WTC11 (cell line): ENCODE measurements around the gene SUPT20H. TPM values are rescaled to one million over a fixed set of nuclear protein-coding genes. Genes with fewer than 3 reads are reported as not detected.

Experiments
- ATF6 ChIP-seq: sonication (generic); formaldehyde crosslinking; IDR thresholded peaks from 2 replicates; pipeline ENCODE4 v1.8.1; 2023; ENCODE audit warnings: mild to moderate bottlenecking, missing genetic modification reagents
- GRHL2 ChIP-seq: fragments of 250-450 bp; sonication (Bioruptor Pico); IDR thresholded peaks from 2 replicates; pipeline ENCODE4 v1.8.0; 2022; ENCODE audit warnings: mild to moderate bottlenecking, moderate library complexity; ENCODE audit not compliant: insufficient replicate concordance, severe bottlenecking
- USF2 ChIP-seq: sonication (generic); formaldehyde crosslinking; IDR thresholded peaks from 2 replicates; pipeline ENCODE4 v1.8.1; 2023; ENCODE audit warnings: mild to moderate bottlenecking, missing genetic modification reagents, moderate library complexity
- total RNA-seq: library from RNA; stranded (reverse); gene quantifications from 3 replicates; pipeline ENCODE4 v1.2.3, GENCODE V29; 2021

The SUPT20H gene
- total RNA-seq, 1 experiment from 2014 or later: 68.0 TPM

GRCh38 chr13:36959456-36960116 lies 99.9 kb downstream of the SUPT20H start (continued):
- TF ChIP-seq USF2 (CRISPR knock-in tag) (no peak), GRHL2 (CRISPR knock-in tag) (no peak), ATF6 (CRISPR knock-in tag) (no peak)

Other genes with a start within 250 kb of the SUPT20H start
- 6.6 to 9.2 TPM (median 7.7 TPM) in 3 replicates for gene RFXAP, start 240.5 kb downstream of the SUPT20H start, total RNA-seq
- 0.71 to 1.5 TPM (median 1.2 TPM) in 3 replicates for gene SMAD9, start 139.4 kb downstream of the SUPT20H start, total RNA-seq
- gene ALG5, start 60.3 kb downstream of the SUPT20H start, total RNA-seq: 18.4 to 19.8 TPM (median 19.6 TPM) in 3 replicates
- gene EXOSC8, start 58.9 kb downstream of the SUPT20H start, total RNA-seq: 76.6 to 81.6 TPM (median 78.6 TPM) in 3 replicates
- not detected in 3 replicates for gene CSNK1A1L, start 46.0 kb upstream of the SUPT20H start, total RNA-seq